ENCODE results near the gene DCST1.

DCST1 gene

GRCh38 chr1:155035936-155036335 lies 2.3 kb downstream of the DCST1 start:
- no peak for DNase-seq

DNA sequence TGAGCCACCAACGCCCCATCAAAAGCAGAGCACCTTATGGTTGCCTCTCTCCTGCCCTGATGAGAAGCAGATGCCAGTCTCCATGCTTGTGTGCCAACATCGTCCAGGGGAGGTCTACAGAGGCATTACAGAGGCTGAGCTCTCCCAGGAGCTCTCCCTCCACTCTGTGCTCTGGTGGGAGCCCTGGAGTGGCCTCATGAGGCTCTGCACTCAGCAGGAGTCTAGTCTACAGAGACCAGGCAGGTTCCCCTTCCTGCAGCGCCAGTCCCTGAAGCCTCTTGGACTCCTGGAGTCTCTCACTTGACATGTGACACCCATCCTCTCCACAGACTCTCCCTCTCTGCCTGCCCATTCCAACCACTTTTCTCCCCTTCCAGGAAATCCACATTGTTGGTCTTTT lies 3.4 kb downstream of the DCST1 start:
- no peak for DNase-seq

DNA sequence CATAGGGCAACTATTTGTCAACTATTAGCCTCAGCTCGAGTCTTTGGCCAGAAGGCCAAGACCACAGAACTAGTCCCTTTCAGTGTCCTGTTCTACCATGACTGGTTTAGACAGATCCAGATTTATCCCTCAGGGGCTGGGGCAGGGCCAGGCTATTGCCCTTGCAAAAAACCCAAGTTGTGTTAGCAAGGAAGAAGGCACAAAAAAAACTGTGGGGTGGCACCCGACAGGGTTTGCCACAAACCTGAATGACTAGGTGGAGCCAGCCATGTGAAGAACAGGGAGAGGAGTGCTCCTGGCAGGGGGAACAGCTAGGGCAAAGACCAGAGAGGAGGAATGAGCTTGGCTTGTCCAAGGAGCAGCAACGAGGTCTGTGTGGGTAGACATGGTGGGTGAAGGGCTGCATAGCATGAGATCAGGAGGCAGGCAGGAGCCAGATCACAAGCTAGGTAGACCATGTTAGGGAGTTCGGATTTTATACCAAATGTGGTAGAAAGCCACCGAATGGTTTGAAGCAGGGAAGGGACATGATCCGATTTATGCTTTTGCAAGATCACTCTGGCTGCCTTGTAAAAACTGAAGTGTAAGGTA lies 4.3 kb downstream of the DCST1 start:
- DNase-seq, result no peak

DNA sequence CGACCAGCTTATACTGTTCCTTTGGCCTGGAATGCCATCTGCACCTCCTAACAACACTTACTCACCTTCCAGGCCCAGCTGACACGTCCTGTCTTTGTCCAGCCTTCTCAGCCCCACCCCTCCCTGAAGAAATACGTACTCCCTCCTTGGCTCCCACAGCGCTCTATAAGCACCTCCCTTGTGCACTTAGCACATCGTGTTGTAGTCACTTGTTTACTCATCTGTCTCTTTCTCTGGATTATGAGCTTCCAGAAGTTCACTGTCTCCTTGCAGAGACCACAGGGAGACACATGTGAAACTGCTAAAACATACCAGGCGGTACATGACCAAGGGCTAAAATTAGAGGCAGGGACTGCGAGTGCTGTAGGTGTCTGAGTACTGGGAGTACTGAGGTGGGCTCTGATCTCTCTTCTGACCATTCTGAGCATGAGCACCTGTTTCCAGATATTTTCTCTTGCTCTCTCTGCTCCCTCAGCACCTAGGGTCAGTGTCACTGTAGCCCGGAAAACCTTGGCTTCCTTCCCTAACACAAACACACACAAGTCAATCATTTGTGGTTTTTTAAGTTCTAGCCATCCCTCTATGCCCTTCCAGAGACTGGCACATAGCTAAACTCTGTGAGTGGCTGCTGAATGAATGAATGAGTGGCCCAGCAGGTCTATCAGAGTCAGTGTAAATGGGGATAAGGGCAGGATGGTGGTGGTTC lies 5.1 kb downstream of the DCST1 start:
- DNase-seq, result no peak

GRCh38 chr1:155039308-155039669 lies 5.7 kb downstream of the DCST1 start:
- no peak for DNase-seq

- DNase-seq, result no peak
Observed at GRCh38 chr1:155040358-155041093, 6.9 kb downstream of the DCST1 start.

DNA sequence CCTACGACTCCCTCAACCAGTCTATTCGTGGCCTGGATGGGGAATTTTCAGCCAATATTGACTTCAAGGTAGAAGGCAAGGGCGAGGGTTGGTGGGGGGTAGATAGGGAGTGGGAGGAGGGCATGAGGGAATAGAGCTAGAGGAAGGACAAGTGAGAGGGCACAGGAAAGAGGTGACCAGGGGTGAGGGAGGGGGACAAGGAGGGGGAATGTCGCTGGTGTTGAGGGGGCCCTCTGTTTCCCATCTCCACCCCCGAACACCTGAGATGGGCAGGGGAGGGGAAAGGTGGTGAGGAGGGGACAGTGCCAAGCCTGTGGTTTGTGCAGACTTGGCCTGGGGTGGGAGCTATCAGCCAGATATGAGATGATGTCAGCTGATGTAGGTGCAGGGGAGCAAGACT lies 9.2 kb downstream of the DCST1 start:
- DNase-seq, result no peak

DNA sequence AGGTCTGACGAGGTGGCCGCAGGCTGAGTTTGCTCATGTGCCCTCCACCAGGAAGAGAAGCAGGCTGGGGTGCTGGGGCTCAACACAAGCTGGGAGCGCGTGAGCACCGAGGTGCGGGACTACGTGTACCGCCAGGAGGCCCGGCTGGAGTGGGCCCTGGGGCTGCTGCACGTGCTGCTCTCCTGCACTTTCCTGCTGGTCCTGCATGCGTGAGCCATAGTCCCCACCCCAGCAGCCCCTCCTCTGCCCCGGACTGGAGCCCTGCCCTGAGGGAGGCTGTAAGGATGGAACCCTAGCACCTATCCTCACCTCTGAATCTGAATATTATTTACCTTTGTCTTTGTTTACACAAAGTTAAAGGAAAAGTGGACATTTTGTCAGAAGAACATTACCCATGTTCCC lies 9.7 kb downstream of the DCST1 start:
- DNase-seq, result no peak

DNA sequence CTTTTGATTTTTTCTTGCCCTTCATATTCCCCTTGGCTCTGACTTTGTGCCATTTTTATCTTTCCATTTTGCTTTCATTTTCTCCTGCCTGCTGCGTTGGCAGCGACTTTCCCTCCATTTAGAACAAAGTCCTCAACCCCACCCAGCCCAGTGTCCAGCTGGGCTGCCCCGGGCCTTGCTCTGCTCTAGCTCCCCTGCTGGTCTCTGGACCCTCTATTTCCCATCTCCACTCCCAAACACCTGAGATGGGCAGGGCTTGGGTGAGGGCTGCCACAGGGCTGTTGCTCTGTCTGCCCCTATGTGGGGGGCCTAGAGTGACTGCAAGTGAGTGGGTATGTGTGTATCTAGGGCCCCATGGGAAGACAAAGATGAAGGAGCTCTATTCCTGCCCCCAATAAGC lies 10.2 kb downstream of the DCST1 start:
- DNase-seq, result no peak

DNA sequence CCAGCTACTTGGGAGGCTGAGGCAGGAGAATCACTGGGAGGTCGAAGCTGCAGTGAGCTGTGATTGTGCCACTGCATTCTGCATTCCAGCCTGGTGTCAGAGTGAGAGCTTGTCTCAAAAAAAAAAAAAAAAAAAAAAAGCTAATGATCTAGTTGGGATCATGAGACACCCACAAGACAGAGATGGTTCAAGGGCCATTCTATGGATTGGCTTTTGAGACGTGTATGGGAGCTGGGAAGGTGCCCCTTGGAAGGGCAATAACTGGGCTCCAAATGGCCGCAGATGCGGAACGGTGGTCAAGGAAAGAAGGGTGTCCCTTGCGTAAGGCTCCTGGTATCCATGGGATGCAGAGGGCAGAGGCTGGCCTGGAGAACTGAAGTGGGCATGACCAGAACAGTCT lies 10.7 kb downstream of the DCST1 start:
- no peak for DNase-seq

DNA sequence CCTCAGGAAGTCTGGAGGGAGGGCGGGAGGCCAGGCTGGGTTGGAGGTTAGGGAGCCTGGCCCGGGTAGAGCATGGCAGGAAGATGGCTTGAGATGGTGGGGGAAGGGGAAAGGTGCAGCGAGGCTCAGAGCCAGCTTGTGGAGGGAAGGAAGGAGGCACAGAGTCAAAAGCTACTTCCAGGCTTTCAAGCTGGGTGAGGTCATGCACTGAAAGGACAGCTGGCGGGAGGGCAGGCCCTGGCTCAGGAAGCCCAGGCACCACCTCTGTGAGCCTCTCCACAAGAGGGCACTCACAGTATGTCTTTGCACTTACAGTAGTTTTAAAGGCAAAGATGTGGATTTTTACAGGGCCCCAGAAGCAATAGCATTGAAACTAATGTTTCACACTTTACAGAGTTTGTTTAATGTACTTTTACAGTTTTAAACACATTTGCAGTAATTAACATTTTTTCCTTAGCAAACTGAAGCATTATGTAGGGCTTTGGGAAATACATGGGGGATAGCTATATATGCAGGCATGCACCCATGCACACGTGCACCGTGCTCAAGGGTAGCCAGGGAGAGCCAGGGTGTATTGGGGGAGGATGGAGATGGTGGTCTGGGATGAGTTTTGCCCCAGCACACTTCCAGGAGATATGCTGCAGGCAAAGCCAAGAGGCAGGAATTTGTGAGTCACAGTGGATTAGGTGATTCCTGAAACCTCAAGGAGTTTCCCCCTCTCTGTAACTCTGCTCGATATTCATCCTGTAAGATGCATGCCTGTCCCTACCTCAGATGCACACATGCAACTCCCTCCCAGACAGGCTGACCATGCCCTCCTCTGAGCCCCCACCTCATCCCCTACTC lies 11.4 kb downstream of the DCST1 start:
- DNase-seq, result peak; percentile 79

DNA sequence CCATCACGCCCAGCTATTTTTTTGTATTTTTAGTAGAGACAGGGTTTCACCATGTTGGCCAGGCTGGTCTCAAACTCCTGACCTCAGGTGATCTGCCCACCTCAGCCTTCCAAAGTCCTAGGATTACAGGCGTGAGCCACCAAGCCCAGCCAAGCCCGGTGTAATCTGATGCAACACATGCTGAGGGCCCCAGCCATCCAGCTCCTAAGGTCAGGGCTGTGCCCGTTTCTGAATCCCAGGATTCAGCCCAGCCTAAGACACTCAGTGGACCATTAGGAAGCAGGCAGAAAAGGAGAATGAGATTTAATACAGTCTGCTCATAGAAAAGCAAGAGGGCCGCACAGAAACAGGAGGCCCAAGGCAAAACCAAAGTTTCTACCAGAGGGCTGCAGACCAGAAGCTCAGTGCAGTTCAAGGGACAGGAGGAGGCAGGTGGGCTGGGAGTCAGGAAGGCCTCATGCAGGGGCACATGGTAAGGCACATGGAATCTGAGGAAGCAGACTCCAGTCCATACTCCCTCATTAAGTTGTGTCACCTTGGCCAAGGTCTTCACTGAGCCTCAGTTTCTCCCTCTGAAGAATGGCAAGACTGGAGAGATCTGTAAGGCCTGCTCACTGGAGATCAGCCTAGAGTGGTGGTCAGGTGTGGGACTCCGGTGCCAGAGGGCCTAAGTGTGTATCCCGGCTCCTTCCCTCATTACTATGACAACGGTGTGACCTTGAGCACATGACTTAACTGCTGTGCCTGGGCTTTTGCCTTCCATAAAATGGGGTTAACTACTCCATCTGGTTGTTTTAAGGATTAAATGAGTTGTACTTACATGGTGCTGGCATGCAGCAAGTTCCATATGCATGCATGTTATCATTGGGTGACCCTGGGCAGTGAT lies 15.1 kb downstream of the DCST1 start:
- no peak for DNase-seq

GRCh38 chr1:155049651-155050559 lies 16.3 kb downstream of the DCST1 start:
- DNase-seq, result no peak

DNA sequence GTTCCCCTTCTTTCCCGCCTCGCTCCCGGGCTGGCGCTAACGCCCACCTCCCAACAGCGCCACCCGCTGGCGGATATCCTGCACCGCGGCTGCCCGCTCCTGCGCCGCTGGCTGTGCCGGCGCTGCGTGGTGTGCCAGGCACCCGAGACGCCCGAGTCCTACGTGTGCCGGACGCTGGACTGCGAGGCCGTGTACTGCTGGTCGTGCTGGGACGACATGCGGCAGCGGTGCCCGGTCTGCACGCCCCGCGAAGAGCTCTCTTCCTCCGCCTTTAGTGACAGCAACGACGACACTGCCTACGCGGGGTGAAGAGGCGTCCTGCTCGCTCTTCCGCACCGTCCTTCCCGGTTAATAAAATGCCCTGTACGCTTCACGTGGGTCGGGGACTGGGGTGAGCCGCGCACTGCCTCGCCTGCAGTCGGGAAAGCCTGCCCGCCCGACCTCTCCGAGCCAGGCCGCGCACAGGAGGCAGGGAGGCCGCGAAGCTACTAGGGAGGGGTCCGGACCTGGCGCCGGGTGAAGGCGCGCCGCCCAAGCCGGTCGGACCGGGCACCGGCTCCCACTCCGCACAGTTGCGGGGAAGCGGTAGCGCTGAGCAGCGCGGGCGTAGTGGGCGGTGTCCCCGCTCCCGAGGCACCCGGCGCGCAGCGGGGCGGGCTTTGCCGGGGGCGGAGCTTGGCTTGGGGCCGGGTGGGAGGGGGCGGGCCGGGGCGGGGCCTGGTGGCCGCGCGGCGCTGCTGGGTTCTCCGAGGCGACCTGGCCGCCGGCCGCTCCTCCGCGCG lies 17.1 kb downstream of the DCST1 start, which contains the start of gene ADAM15:
Gene ADAM15 (plus strand): TSS at position 757 of the 782 bp plus-strand sequence. CDS start 71 bp downstream, outside the sequence.
- DNase-seq, result peak; percentile 82

DNA sequence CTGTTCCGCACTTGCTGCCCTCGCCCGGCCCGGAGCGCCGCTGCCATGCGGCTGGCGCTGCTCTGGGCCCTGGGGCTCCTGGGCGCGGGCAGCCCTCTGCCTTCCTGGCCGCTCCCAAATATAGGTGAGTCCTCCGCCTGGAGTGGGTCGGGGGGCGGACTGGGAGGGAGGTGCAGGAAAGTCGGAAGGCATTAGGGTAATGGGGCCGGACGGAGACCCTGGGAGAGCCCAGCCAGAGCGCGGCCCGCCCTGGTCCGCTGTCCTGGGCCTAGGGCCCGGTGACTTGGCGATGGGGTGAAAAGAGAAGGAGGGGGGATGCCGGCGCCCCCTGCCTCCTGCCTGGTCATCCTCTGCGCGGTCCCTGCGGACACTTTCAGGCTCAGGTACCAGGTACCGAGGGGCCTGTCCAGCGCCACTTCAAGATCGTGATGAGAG lies 17.7 kb downstream of the DCST1 start:
- no peak for DNase-seq

DNA sequence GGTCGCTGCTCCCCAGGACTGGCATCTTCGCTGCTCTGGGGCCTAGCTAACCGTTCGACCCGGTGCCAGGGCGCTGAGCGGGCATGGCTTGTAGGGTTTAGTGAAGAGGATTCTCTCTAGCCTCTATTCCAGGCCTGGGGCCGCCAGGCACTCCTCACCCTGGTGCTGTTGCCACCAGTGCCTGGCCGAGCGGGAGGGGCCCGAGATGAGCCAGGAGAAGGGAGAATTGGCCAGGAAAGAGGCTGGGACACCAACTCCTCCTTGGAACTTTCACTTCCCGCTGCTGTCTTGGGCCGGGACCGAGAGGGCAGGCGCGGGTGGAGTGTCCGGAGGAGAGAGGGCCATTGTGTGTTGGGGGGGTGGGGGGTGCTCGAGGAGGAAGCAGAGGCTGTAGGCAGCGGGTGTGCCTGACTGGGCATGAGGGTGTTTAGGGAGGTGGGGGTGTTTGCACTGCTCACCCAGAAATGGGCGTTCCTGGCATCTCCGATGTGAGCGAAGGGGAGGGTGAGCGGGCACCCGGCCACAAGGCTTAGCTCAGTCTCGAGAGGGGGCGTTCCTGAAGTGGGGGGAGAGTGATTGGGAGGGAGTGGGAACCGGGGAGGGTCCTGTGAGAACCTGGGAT lies 18.3 kb downstream of the DCST1 start:
- DNase-seq, result peak; percentile 59

GRCh38 chr1:155052439-155053395 lies 19.1 kb downstream of the DCST1 start:
- DNase-seq, result no peak

DNA sequence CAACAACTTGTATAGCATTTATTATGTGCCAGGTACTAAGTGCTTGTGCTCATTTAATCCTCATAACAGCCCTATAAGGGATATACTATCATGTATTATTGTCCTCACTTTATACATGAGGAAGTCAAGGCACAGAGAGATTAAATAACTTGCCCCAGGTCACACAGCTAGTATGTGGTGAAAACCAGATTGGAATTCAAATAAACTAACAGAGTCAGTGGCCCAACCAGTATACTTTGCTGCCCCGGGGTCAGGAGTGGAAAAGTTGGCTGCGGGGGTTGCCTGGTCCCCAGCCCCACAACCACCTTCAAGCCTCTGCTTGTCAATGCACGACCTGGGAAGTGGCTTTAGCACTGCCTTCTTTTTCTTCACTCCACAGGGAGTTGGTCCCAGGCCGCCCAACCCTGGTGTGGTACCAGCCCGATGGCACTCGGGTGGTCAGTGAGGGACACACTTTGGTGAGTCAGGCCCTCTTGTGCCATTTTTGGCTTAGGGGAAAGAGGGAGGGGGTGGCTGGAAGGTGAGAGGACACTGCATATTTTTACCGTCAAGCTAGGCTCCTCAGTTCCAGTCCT lies 20.0 kb downstream of the DCST1 start:
- no peak for DNase-seq
